ENCODE results near the gene ELOVL7. TPM values are rescaled to one million over a fixed set of nuclear protein-coding genes. Genes with fewer than 3 reads are reported as not detected.
"Not testable (repeated sequence)": the region's sequence is repeated elsewhere in the genome, so short reads cannot be mapped to it uniquely, and the experiment has no call there.

ELOVL7 gene
- total RNA-seq, 6 experiments from 2014 or later: 0.07 to 0.17 TPM; not detected in 4

- no peak overlapping the region for H3K4me3 Mint-ChIP-seq
- H3K4me1 Mint-ChIP-seq (ENCODE audit: low read depth): peaks cover under 1% of the 10 kb centered on the region; the same call in 1 of the 2 replicates
- no peaks in the 10 kb centered on the region for H3K36me3 Mint-ChIP-seq (ENCODE audit: low read depth)
- H3K27me3 Mint-ChIP-seq (ENCODE audit: insufficient read depth): peaks cover 3% of the 10 kb centered on the region
- TF ChIP-seq, protein P1, sequence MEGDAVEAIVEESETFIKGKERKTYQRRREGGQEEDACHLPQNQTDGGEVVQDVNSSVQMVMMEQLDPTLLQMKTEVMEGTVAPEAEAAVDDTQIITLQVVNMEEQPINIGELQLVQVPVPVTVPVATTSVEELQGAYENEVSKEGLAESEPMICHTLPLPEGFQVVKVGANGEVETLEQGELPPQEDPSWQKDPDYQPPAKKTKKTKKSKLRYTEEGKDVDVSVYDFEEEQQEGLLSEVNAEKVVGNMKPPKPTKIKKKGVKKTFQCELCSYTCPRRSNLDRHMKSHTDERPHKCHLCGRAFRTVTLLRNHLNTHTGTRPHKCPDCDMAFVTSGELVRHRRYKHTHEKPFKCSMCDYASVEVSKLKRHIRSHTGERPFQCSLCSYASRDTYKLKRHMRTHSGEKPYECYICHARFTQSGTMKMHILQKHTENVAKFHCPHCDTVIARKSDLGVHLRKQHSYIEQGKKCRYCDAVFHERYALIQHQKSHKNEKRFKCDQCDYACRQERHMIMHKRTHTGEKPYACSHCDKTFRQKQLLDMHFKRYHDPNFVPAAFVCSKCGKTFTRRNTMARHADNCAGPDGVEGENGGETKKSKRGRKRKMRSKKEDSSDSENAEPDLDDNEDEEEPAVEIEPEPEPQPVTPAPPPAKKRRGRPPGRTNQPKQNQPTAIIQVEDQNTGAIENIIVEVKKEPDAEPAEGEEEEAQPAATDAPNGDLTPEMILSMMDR (IDR thresholded peaks at IDR 0.05): no peak
- H3K27ac Mint-ChIP-seq: no peak overlapping the region
- H3K9me3 Mint-ChIP-seq: no peaks in the 10 kb centered on the region
- DNase-seq: no peak
These were observed 38.6 kb downstream of the ELOVL7 start for GRCh38 chr5:60805463-60805862.

DNA sequence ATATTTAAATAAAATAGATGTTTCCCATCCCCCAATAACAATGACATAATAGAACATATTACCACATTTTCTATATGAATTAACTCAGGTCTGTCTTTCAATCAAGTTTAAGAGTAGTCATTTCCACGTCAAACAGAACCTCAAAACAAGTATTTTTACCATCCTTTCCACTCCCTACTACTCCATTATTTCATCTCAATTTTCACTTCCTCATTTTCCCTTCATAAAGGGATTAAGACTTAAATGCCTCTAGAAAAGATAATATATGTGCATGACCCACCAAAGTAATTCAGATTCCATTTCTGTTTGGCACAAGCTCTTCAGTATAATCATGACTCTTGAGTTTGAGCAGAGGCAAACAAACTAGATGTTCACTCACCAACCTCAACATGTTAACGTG lies 40.4 kb downstream of the ELOVL7 start:
- H3K27me3 Mint-ChIP-seq (ENCODE audit: insufficient read depth): peaks cover 3% of the 10 kb centered on the region
- no peaks in the 10 kb centered on the region for H3K9me3 Mint-ChIP-seq
- H3K36me3 Mint-ChIP-seq (ENCODE audit: low read depth): no peaks in the 10 kb centered on the region
- H3K27ac Mint-ChIP-seq: no peak overlapping the region
- no peak for DNase-seq
- no peak overlapping the region for H3K4me3 Mint-ChIP-seq
- TF ChIP-seq, protein P1 (IDR thresholded peaks at IDR 0.05): no peak
- H3K4me1 Mint-ChIP-seq (ENCODE audit: low read depth): no peaks in the 10 kb centered on the region

DNA sequence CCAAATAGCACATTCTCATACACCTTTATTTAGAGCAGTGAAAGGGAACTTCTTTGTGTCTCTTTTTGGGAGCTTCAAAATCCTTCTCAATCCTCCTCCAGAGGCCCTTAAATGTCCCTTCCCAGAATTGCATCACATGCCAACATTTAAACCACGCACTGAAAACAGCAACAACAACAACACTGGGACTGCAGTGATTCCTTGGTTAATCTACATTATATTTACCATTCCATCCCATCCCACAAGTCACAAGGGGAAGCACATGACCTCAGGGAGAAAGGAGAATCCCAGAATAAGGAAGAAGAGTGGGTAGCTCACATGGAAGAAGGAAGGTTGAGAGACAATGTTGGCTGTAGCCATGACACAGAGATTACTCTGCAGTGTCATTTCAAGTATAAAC lies 41.1 kb downstream of the ELOVL7 start:
- H3K27ac Mint-ChIP-seq: no peak overlapping the region
- H3K4me3 Mint-ChIP-seq: no peak overlapping the region
- peaks cover 5% of the 10 kb centered on the region for H3K27me3 Mint-ChIP-seq (ENCODE audit: insufficient read depth)
- DNase-seq: no peak
- TF ChIP-seq, protein P1 (IDR thresholded peaks at IDR 0.05): no peak
- H3K36me3 Mint-ChIP-seq (ENCODE audit: low read depth): no peaks in the 10 kb centered on the region
- no peaks in the 10 kb centered on the region for H3K4me1 Mint-ChIP-seq (ENCODE audit: low read depth)
- H3K9me3 Mint-ChIP-seq: no peaks in the 10 kb centered on the region

- H3K4me1 Mint-ChIP-seq (ENCODE audit: low read depth): no peaks in the 10 kb centered on the region
- TF ChIP-seq, protein P1 (IDR thresholded peaks at IDR 0.05): no peak
- H3K27me3 Mint-ChIP-seq (ENCODE audit: insufficient read depth): peaks cover 7% of the 10 kb centered on the region
- no peaks in the 10 kb centered on the region for H3K36me3 Mint-ChIP-seq (ENCODE audit: low read depth)
- no peak overlapping the region for H3K27ac Mint-ChIP-seq
- H3K9me3 Mint-ChIP-seq: no peaks in the 10 kb centered on the region
- no peak overlapping the region for H3K4me3 Mint-ChIP-seq
- DNase-seq: no peak
These were observed 41.8 kb downstream of the ELOVL7 start for GRCh38 chr5:60802226-60802625.

GRCh38 chr5:60797482-60798153 lies 46.5 kb downstream of the ELOVL7 start:
- no peak overlapping the region for H3K27ac Mint-ChIP-seq

DNA sequence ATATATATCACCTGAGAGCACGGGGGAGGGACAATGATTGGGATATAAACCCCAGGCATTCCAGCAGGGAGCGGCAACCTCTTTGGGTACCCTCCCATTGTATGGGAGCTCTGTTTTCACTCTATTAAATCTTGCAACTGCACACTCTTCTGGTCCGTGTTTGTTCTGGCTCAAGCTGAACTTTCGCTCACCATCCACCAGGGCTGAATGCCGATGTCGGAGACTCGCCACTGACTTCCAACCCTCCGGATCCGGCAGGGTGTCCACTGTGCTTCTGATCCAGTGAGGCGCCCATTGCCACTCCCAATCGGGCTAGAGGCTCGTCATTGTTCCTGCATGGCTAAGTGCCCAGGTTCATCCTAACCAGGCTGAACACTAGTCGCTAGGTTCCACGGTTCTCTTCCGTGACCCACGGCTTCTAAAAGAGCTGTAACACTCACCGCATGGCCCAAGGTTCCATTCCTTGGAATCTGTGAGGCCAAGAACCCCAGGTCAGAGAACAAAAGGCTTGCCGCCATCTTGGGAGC lies 48.6 kb downstream of the ELOVL7 start:
- not testable (repeated sequence) for H3K27ac Mint-ChIP-seq; H3K9me3 Mint-ChIP-seq; H3K4me3 Mint-ChIP-seq; H3K36me3 Mint-ChIP-seq (ENCODE audit: low read depth); DNase-seq; H3K4me1 Mint-ChIP-seq (ENCODE audit: low read depth)
- peaks cover 12% of the 10 kb centered on the region for H3K27me3 Mint-ChIP-seq (ENCODE audit: insufficient read depth)

More at GRCh38 chr5:60797482-60798153, 46.5 kb downstream of the ELOVL7 start:
- no peaks in the 10 kb centered on the region for H3K36me3 Mint-ChIP-seq (ENCODE audit: low read depth)
- DNase-seq: no peak
- H3K27me3 Mint-ChIP-seq (ENCODE audit: insufficient read depth): peaks cover 9% of the 10 kb centered on the region
- no peaks in the 10 kb centered on the region for H3K9me3 Mint-ChIP-seq
- H3K4me3 Mint-ChIP-seq: no peak overlapping the region
- TF ChIP-seq, protein P1 (IDR thresholded peaks at IDR 0.05): no peak
- no peaks in the 10 kb centered on the region for H3K4me1 Mint-ChIP-seq (ENCODE audit: low read depth)
